H9 (cell line): Measurements from ENCODE around the gene CHSY1. TPM values are rescaled to one million over a fixed set of nuclear protein-coding genes. Genes with fewer than 3 reads are reported as not detected.
A peak's percentile ranks its signal among the peaks of the same experiment; 100 is the strongest.

Experiments used
- DNase-seq: peaks from one replicate; pipeline ENCODE4 v3.0.0-alpha.2; 2017
- H2AFZ ChIP-seq: one replicate; pipeline ENCODE4 v1.6.1; 2013; ENCODE audit warnings: mild to moderate bottlenecking, low read length, control low read depth, moderate library complexity
- H2AK5ac ChIP-seq: 2 replicates; pipeline ENCODE4 v1.6.1; 2013; ENCODE audit warnings: low read length, control low read depth, mixed read lengths; ENCODE audit not compliant: insufficient read length
- H2BK120ac ChIP-seq: one replicate; pipeline ENCODE4 v1.6.1; 2013; ENCODE audit warnings: low read depth, mild to moderate bottlenecking, low read length, control low read depth, inconsistent platforms; ENCODE audit not compliant: poor library complexity, severe bottlenecking
- H2BK12ac ChIP-seq: 2 replicates; pipeline ENCODE4 v1.6.1; 2013; ENCODE audit warnings: low read length, control low read depth, mixed read lengths, low read depth; ENCODE audit not compliant: insufficient read length
- H2BK15ac ChIP-seq: 2 replicates; pipeline ENCODE4 v1.6.1; 2013; ENCODE audit warnings: low read depth, low read length, control low read depth
- H2BK20ac ChIP-seq: one replicate; pipeline ENCODE4 v1.6.1; 2013; ENCODE audit warnings: low read depth, mild to moderate bottlenecking, low read length, control low read depth, inconsistent platforms; ENCODE audit not compliant: poor library complexity, severe bottlenecking
- H2BK5ac ChIP-seq: 2 replicates; pipeline ENCODE4 v1.6.1; 2013; ENCODE audit warnings: low read length, control low read depth, mixed read lengths; ENCODE audit not compliant: insufficient read length
- H3K14ac ChIP-seq: 2 replicates; pipeline ENCODE4 v1.6.1; 2013; ENCODE audit warnings: low read length, control low read depth; ENCODE audit not compliant: insufficient read depth
- H3K18ac ChIP-seq: 2 replicates; pipeline ENCODE4 v1.6.1; 2013; ENCODE audit warnings: low read depth, mild to moderate bottlenecking, mixed read lengths, low read length, control low read depth; ENCODE audit not compliant: insufficient read length
- H3K23ac ChIP-seq: 2 replicates; pipeline ENCODE4 v1.6.1; 2013; ENCODE audit warnings: low read length, control low read depth, mixed read lengths, low read depth; ENCODE audit not compliant: insufficient read length
- H3K23me2 ChIP-seq: 2 replicates; pipeline ENCODE4 v1.6.1; 2013; ENCODE audit warnings: low read depth, mild to moderate bottlenecking, mixed read lengths, low read length, control low read depth; ENCODE audit not compliant: insufficient read length, poor library complexity, severe bottlenecking
- H3K27ac ChIP-seq: 2 replicates; pipeline ENCODE4 v1.5.1; 2013; ENCODE audit warnings: low read length, control low read depth, mixed read lengths, low read depth; ENCODE audit not compliant: insufficient read length
- H3K27me3 ChIP-seq: 2 replicates; pipeline ENCODE4 v1.6.1; 2013; ENCODE audit warnings: low read length, control low read depth, inconsistent platforms; ENCODE audit not compliant: insufficient read depth
- H3K4ac ChIP-seq: 2 replicates; pipeline ENCODE4 v1.6.1; 2013; ENCODE audit warnings: low read depth, mild to moderate bottlenecking, control low read depth, inconsistent platforms, low read length, moderate library complexity
- H3K4me1 ChIP-seq: 2 replicates; pipeline ENCODE4 v1.6.1; 2013; ENCODE audit warnings: low read length, control low read depth, inconsistent platforms; ENCODE audit not compliant: insufficient read depth
- H3K4me2 ChIP-seq: 2 replicates; pipeline ENCODE4 v1.6.1; 2013; ENCODE audit warnings: low read length, control low read depth, mixed read lengths; ENCODE audit not compliant: insufficient read length, insufficient read depth
- H3K56ac ChIP-seq: 2 replicates; pipeline ENCODE4 v1.6.1; 2013; ENCODE audit warnings: low read depth, mild to moderate bottlenecking, mixed read lengths, low read length, control low read depth; ENCODE audit not compliant: insufficient read length
- H3K79me1 ChIP-seq: 2 replicates; pipeline ENCODE4 v1.6.1; 2013; ENCODE audit warnings: low read depth, mild to moderate bottlenecking, moderate library complexity, low read length, control low read depth, inconsistent platforms; ENCODE audit not compliant: insufficient read depth, poor library complexity, severe bottlenecking
- H3K79me2 ChIP-seq: 2 replicates; pipeline ENCODE4 v1.6.1; 2013; ENCODE audit warnings: low read length, control low read depth, inconsistent platforms; ENCODE audit not compliant: insufficient read depth
- H3K9ac ChIP-seq: 2 replicates; pipeline ENCODE4 v1.6.1; 2013; ENCODE audit warnings: low read length, control low read depth, mixed read lengths; ENCODE audit not compliant: insufficient read length; ENCODE audit errors: extremely low read depth
- H3K9me3 ChIP-seq: one replicate; pipeline ENCODE4 v1.6.1; 2013; ENCODE audit warnings: low read depth, low read length, inconsistent platforms; ENCODE audit not compliant: control insufficient read depth
- H3T11ph ChIP-seq: one replicate; pipeline ENCODE4 v1.6.1; 2013; ENCODE audit warnings: mild to moderate bottlenecking, low read length, control low read depth, inconsistent platforms
- H4K20me1 ChIP-seq: one replicate; pipeline ENCODE4 v1.6.1; 2013; ENCODE audit not compliant: control insufficient read depth, insufficient read length, insufficient read depth
- H4K5ac ChIP-seq: 2 replicates; pipeline ENCODE4 v1.6.1; 2013; ENCODE audit warnings: low read depth, mild to moderate bottlenecking, mixed read lengths, low read length, control low read depth; ENCODE audit not compliant: insufficient read length
- H4K8ac ChIP-seq: replicated peaks from 2 replicates; pipeline ENCODE4 v1.6.1; 2013; ENCODE audit warnings: low read length, control low read depth, mixed read lengths, low read depth; ENCODE audit not compliant: insufficient read length
- H4K91ac ChIP-seq: 2 replicates; pipeline ENCODE4 v1.6.1; 2013; ENCODE audit warnings: low read depth, mild to moderate bottlenecking, moderate library complexity, mixed read lengths, low read length, control low read depth; ENCODE audit not compliant: insufficient read length
- H3K27ac Mint-ChIP-seq, 3 experiments: 2 replicates in 2 of 3; 3 replicates in 1 of 3; pipeline ENCODE4 v1.8.0; 2020 to 2021; ENCODE audit warnings: mixed read lengths in 3 of 3, mild to moderate bottlenecking in 1 of 3, moderate library complexity in 1 of 3
- H3K27me3 Mint-ChIP-seq: 2 replicates; pipeline ENCODE4 v1.8.0; 2021; ENCODE audit warnings: low read depth, mild to moderate bottlenecking, moderate library complexity, mixed read lengths
- H3K36me3 Mint-ChIP-seq, 3 experiments: 2 replicates in 2 of 3; 3 replicates in 1 of 3; pipeline ENCODE4 v1.8.0; 2020 to 2021; ENCODE audit warnings: low read depth in 3 of 3, mixed read lengths in 3 of 3; ENCODE audit not compliant: insufficient read depth in 1 of 3
- H3K4me1 Mint-ChIP-seq, 2 experiments: 2 replicates each; pipeline ENCODE4 v1.8.0; 2020; ENCODE audit warnings: mixed read lengths in 2 of 2
- H3K4me3 Mint-ChIP-seq, 2 experiments: 2 replicates in 1 of 2; 3 replicates in 1 of 2; pipeline ENCODE4 v1.8.0; 2020 to 2021; ENCODE audit warnings: mild to moderate bottlenecking in 2 of 2, mixed read lengths in 2 of 2, moderate library complexity in 1 of 2
- H3K9me3 Mint-ChIP-seq, 2 experiments: 2 replicates in 1 of 2; 3 replicates in 1 of 2; pipeline ENCODE4 v1.8.0; 2020; ENCODE audit warnings: mild to moderate bottlenecking in 2 of 2, mixed read lengths in 2 of 2, moderate library complexity in 1 of 2
- WGBS: extraction: QIAGEN DNeasy Blood & Tissue Kit; methylation state at CpG from one replicate; pipeline ENCODE4 v1.1.7; 2013; ENCODE audit warnings: missing lambda C conversion rate, low lambda C conversion rate, mixed read lengths; ENCODE audit not compliant: insufficient read length; ENCODE audit errors: extremely low coverage; 5-methylcytosine and 5-hydroxymethylcytosine counted together
- total RNA-seq: library from RNA; stranded (reverse); gene quantifications from 2 replicates; pipeline ENCODE4 v1.2.1, GENCODE V29; 2021
- TF ChIP-seq, protein P1 (sequence below): fragments of 200-600 bp; sonication (generic); conservative IDR thresholded peaks from 3 replicates; pipeline ENCODE4 v1.8.0; 2021; ENCODE audit warnings: antibody characterized with exemption, mild to moderate bottlenecking

CHSY1 gene
- total RNA-seq, 1 experiment from 2014 or later = 68.3 TPM

DNA sequence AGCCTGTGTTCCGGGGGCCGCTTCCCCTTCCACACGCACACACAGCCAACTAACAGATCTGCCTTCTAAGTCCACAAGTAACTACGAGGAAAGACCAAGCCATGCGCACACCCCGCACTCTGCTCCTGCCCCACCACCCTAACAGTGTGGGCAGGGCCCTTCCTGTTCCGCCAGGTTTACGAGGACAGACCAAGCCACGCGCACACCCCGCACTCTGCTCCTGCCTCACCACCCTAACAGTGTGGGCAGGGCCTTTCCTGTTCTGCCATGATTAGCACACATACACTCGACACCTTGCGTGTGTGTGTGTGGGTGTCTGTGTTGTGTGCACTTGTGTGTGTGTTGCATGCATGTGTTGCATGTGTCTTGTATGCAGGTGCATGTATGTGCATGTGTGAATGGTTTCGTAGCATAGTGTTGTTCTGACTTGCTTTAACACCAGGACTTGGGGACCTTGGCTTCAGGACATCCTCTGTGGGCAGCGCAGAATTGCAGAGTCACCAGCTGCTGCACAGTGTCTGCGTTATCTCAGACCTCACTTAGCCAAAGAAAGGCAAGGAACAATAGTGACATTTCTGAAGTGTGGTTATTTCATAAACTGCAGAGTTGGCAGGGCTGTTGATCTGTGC, 114.4 kb downstream of the CHSY1 start:
- H3K23ac ChIP-seq = no peak overlapping the region
- H3K18ac ChIP-seq = no peak overlapping the region
- no peak overlapping the region for H4K91ac ChIP-seq
- no peaks in the 10 kb centered on the region for H3K79me2 ChIP-seq
- H2BK12ac ChIP-seq = no peak overlapping the region
- no peaks in the 10 kb centered on the region for H3K23me2 ChIP-seq
- H2AFZ ChIP-seq = no peak overlapping the region
- H3K14ac ChIP-seq = no peak overlapping the region
- H3K9me3 ChIP-seq = no peaks in the 10 kb centered on the region
- no peak overlapping the region for H4K8ac ChIP-seq
- peak overlapping the region in 1 of 2 experiments; percentile 25; a peak in 1 of 5 replicates for H3K4me3 Mint-ChIP-seq
- H3K9ac ChIP-seq = no peak overlapping the region
- H4K5ac ChIP-seq = no peak overlapping the region
- no peak overlapping the region for H2BK20ac ChIP-seq
- no peak overlapping the region for H2AK5ac ChIP-seq
- no peaks in the 10 kb centered on the region for H3K27me3 ChIP-seq
- no peak for DNase-seq
- H3K4ac ChIP-seq = no peak overlapping the region
- TF ChIP-seq, protein P1, sequence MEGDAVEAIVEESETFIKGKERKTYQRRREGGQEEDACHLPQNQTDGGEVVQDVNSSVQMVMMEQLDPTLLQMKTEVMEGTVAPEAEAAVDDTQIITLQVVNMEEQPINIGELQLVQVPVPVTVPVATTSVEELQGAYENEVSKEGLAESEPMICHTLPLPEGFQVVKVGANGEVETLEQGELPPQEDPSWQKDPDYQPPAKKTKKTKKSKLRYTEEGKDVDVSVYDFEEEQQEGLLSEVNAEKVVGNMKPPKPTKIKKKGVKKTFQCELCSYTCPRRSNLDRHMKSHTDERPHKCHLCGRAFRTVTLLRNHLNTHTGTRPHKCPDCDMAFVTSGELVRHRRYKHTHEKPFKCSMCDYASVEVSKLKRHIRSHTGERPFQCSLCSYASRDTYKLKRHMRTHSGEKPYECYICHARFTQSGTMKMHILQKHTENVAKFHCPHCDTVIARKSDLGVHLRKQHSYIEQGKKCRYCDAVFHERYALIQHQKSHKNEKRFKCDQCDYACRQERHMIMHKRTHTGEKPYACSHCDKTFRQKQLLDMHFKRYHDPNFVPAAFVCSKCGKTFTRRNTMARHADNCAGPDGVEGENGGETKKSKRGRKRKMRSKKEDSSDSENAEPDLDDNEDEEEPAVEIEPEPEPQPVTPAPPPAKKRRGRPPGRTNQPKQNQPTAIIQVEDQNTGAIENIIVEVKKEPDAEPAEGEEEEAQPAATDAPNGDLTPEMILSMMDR = no peak
- no peaks in the 10 kb centered on the region for H4K20me1 ChIP-seq
- no peak overlapping the region for H3T11ph ChIP-seq
- H3K56ac ChIP-seq = no peak overlapping the region
- H3K9me3 Mint-ChIP-seq = peaks cover 0 to 7% of the 10 kb centered on the region in 2 experiments; a peak in 2 of 5 replicates
- H3K27ac ChIP-seq = no peak overlapping the region
- H2BK120ac ChIP-seq = no peak overlapping the region
- H2BK15ac ChIP-seq = no peak overlapping the region
- no peak overlapping the region for H3K4me2 ChIP-seq
- H3K4me1 Mint-ChIP-seq = peaks cover 11 to 14% of the 10 kb centered on the region in 2 experiments
- peaks cover 1% of the 10 kb centered on the region; the same call in 1 of the 2 replicates for H3K27me3 Mint-ChIP-seq
- no peaks in the 10 kb centered on the region for H3K79me1 ChIP-seq
- WGBS = no CpG with 5 or more reads among the region's 16 CpGs
- no peak overlapping the region for H2BK5ac ChIP-seq
- peaks cover 0 to 2% (median 0%) of the 10 kb centered on the region in 3 experiments; a peak in 1 of 7 replicates for H3K36me3 Mint-ChIP-seq
- H3K27ac Mint-ChIP-seq = peak overlapping the region in 1 of 3 experiments; percentile 53; a peak in 1 of 7 replicates
- H3K4me1 ChIP-seq = no peaks in the 10 kb centered on the region; the same call in 1 of the 2 replicates
